Stomach (tissue), 9 donors: Measurements from ENCODE around the gene ANKMY2. TPM values are rescaled to one million over a fixed set of nuclear protein-coding genes. Genes with fewer than 3 reads are reported as not detected.

Experiments used
- DNase-seq, 2 donors: peaks; one replicate each; pipeline versions ENCODE4 v3.0.0 to v3.0.0-alpha.2; 2013 to 2019
- H3K27ac ChIP-seq, 5 donors: fragments of 200-600 bp in 4 of 5; sonication (generic) in 4 of 5; one replicate each; pipeline ENCODE4 v1.5.1; 2013 to 2019; ENCODE audit warnings: mild to moderate bottlenecking in 1 of 5, moderate library complexity in 1 of 5
- H3K27me3 ChIP-seq, 3 donors: fragments of 200-600 bp; sonication (generic); one replicate each; pipeline ENCODE4 v1.5.1; 2017 to 2019; ENCODE audit warnings: mixed run types in 1 of 3
- H3K36me3 ChIP-seq, 4 donors: fragments of 200-600 bp; sonication (generic); 1 replicate in 3 of 4; 2 replicates in 1 of 4; pipeline ENCODE4 v1.5.1; 2016 to 2019
- H3K4me1 ChIP-seq, 4 donors: fragments of 200-600 bp; sonication (generic); one replicate each; pipeline ENCODE4 v1.5.1; 2016 to 2019
- H3K4me3 ChIP-seq, 4 donors: fragments of 200-600 bp; sonication (generic) in 3 of 4; one replicate each; pipeline ENCODE4 v1.5.1; 2016 to 2019; ENCODE audit warnings: mild to moderate bottlenecking in 1 of 4
- H3K9me3 ChIP-seq, 4 donors: fragments of 200-600 bp; sonication (generic); one replicate each; pipeline ENCODE4 v1.5.1; 2016 to 2019
- CTCF ChIP-seq, 7 experiments: fragments of 450-650 bp in 4 of 7; fragments of 200-600 bp in 3 of 7; sonication (generic) in 3 of 7; IDR thresholded peaks; one replicate each; pipeline ENCODE4 v1.5.1; 2016 to 2019; ENCODE audit warnings: antibody characterized with exemption in 7 of 7, control low read depth in 2 of 7, mild to moderate bottlenecking in 1 of 7
- EP300 ChIP-seq: sonication (generic); formaldehyde crosslinking; IDR thresholded peaks from one replicate; pipeline ENCODE4 v1.6.1; 2017; ENCODE audit warnings: antibody characterized with exemption
- POLR2A ChIP-seq, 4 donors: fragments of 450-650 bp; IDR thresholded peaks; one replicate each; pipeline ENCODE4 v1.6.1; 2016; ENCODE audit warnings: antibody characterized with exemption in 4 of 4, control low read depth in 2 of 4, mild to moderate bottlenecking in 1 of 4, moderate library complexity in 1 of 4
- POLR2AphosphoS5 ChIP-seq, 3 donors: sonication (generic); formaldehyde crosslinking; IDR thresholded peaks; one replicate each; pipeline ENCODE4 v1.6.1; 2016; ENCODE audit warnings: antibody characterized with exemption in 3 of 3
- WGBS, 5 donors: extraction: QIAGEN DNeasy Blood & Tissue Kit in 3 of 5; methylation state at CpG; one replicate each; pipeline versions ENCODE4 v1.1.5 to v1.1.7; 2013 to 2018; 5-methylcytosine and 5-hydroxymethylcytosine counted together
- intact Hi-C: fragments of 100-400 bp; cut with DNase I; formaldehyde crosslinking; loops from one replicate; pipeline ENCODE4 v1.15.1; 2023; ENCODE audit warnings: low total_unique reads
- polyA plus RNA-seq, 3 donors: library from polyadenylated mRNA; stranded (reverse); fragments of 200-250 nt; gene quantifications; one replicate each; pipeline ENCODE4 v1.2.3, GENCODE V29; 2013
- total RNA-seq, 5 donors: library from RNA; depleted of rRNA; stranded (reverse); fragments of >200 nt; gene quantifications; one replicate each; pipeline versions ENCODE4 v1.1.0 to v1.2.3, GENCODE V29; 2014 to 2016
- donor health status: healthy with polysubstance abuse.
- donor health status: Bipolar disorder and iron deficiency.
- donor health status: healthy.

ANKMY2 gene
- total and polyA plus RNA-seq, 8 donors = 2.6 to 39.8 (median 29.0) TPM

GRCh38 chr7:16579216-16579615 is 66.3 kb downstream of the ANKMY2 start:
- Histone ChIP-seq H3K4me1 (no peaks in the 10 kb centered on the region), H3K36me3 (no peaks in the 10 kb centered on the region)
- intact Hi-C loops = no loop called here

DNA sequence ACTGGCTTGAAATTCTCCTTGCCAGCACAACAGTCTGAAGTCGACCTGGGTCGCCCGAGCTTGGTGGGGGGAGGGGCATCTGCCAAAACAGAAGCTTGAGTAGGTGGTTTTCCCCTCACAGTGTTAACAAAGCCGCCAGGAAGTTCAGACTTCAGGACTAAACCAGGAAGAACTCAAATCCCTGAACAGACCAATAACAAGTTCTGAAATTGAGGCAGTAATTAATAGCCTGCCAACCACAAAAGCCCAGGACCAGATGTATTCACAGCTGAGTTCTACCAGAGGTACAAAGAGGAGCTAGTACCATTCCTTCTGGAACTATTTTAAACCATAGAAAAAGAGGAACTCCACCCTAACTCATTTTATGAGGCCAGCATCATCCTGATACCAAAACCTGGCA is 73.6 kb downstream of the ANKMY2 start:
- no peaks in the 10 kb centered on the region for H3K36me3 ChIP-seq
- 70 to 92% (median 78%) methylated on average over 1 to 4 of the region's 4 CpGs for WGBS, 5 donors
- intact Hi-C loops = no loop called here
- H3K4me1 ChIP-seq = no peaks in the 10 kb centered on the region
- H3K27ac ChIP-seq = no peak overlapping the region
- no peaks in the 10 kb centered on the region for H3K27me3 ChIP-seq
- H3K9me3 ChIP-seq = peaks cover 0 to 4% (median 0%) of the 10 kb centered on the region in 4 donors
- no peak for DNase-seq
- no peak overlapping the region for H3K4me3 ChIP-seq
- TF ChIP-seq POLR2AphosphoS5 (IDR thresholded peaks at IDR 0.05) (no peak), EP300 (no peak), CTCF (IDR thresholded peaks at IDR 0.05) (no peak), POLR2A (IDR thresholded peaks at IDR 0.05) (no peak)

More at GRCh38 chr7:16579216-16579615, 66.3 kb downstream of the ANKMY2 start:
- Histone ChIP-seq H3K27ac (no peak overlapping the region), H3K27me3 (no peaks in the 10 kb centered on the region), H3K9me3 (no peaks in the 10 kb centered on the region), H3K4me3 (no peak overlapping the region)
- 85 to 88% (median 88%) methylated on average over 8 of the region's 8 CpGs for WGBS, 5 donors
- TF ChIP-seq POLR2AphosphoS5 (IDR thresholded peaks at IDR 0.05) (no peak), EP300 (no peak), POLR2A (IDR thresholded peaks at IDR 0.05) (no peak), CTCF (IDR thresholded peaks at IDR 0.05) (no peak)
- no peak for DNase-seq

- H3K27me3 ChIP-seq = no peaks in the 10 kb centered on the region
- 26 to 34% (median 32%) methylated on average over 13 of the region's 13 CpGs for WGBS, 5 donors
- no peak overlapping the region for H3K4me3 ChIP-seq
- peak in 1 of 2 donors; percentile 80 for DNase-seq
- H3K9me3 ChIP-seq = no peaks in the 10 kb centered on the region
- H3K27ac ChIP-seq = no peak overlapping the region
- H3K4me1 ChIP-seq = peaks cover 0 to 20% (median 0%) of the 10 kb centered on the region in 4 donors
- TF ChIP-seq POLR2AphosphoS5 (IDR thresholded peaks at IDR 0.05) = no peak
- TF ChIP-seq EP300 = no peak
- peak in 5 of 7 experiments; percentile 37 to 72 (median 60) for TF ChIP-seq CTCF (IDR thresholded peaks at IDR 0.05)
- TF ChIP-seq POLR2A (IDR thresholded peaks at IDR 0.05) = no peak
- H3K36me3 ChIP-seq = no peaks in the 10 kb centered on the region
- intact Hi-C loops = loop anchor here (5.0 kb wide), 1 partner anchor 483 kb away; no protein-coding TSS in a partner anchor
Measured at GRCh38 chr7:16564909-16565426, 80.6 kb downstream of the ANKMY2 start.

- no peak for DNase-seq
- no peak overlapping the region for H3K27ac ChIP-seq
- no peaks in the 10 kb centered on the region for H3K9me3 ChIP-seq
- H3K36me3 ChIP-seq = no peaks in the 10 kb centered on the region
- 81 to 89% (median 85%) methylated on average over 4 of the region's 4 CpGs for WGBS, 5 donors
- TF ChIP-seq CTCF (IDR thresholded peaks at IDR 0.05) = no peak
- no peak for TF ChIP-seq POLR2A (IDR thresholded peaks at IDR 0.05)
- TF ChIP-seq EP300 = no peak
- no peak for TF ChIP-seq POLR2AphosphoS5 (IDR thresholded peaks at IDR 0.05)
- no peak overlapping the region for H3K4me3 ChIP-seq
- intact Hi-C loops = no loop called here
- no peaks in the 10 kb centered on the region for H3K27me3 ChIP-seq
- H3K4me1 ChIP-seq = peaks cover 0 to 20% (median 0%) of the 10 kb centered on the region in 4 donors
Measured at GRCh38 chr7:16564023-16564380, 81.6 kb downstream of the ANKMY2 start.
